GM12801 (cell line): ENCODE results near the gene CMTM6.

ENCODE experiments used
- TF ChIP-seq, protein P1 (sequence below): IDR thresholded peaks from one replicate; pipeline ENCODE4 v1.5.1; 2011; ENCODE audit warnings: control low read depth; ENCODE audit not compliant: insufficient read length; ENCODE audit errors: extremely low read depth

Gene CMTM6

GRCh38 chr3:32540899-32541298 lies 38.2 kb upstream of the CMTM6 start:
- TF ChIP-seq, protein P1, sequence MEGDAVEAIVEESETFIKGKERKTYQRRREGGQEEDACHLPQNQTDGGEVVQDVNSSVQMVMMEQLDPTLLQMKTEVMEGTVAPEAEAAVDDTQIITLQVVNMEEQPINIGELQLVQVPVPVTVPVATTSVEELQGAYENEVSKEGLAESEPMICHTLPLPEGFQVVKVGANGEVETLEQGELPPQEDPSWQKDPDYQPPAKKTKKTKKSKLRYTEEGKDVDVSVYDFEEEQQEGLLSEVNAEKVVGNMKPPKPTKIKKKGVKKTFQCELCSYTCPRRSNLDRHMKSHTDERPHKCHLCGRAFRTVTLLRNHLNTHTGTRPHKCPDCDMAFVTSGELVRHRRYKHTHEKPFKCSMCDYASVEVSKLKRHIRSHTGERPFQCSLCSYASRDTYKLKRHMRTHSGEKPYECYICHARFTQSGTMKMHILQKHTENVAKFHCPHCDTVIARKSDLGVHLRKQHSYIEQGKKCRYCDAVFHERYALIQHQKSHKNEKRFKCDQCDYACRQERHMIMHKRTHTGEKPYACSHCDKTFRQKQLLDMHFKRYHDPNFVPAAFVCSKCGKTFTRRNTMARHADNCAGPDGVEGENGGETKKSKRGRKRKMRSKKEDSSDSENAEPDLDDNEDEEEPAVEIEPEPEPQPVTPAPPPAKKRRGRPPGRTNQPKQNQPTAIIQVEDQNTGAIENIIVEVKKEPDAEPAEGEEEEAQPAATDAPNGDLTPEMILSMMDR, result no peak

DNA sequence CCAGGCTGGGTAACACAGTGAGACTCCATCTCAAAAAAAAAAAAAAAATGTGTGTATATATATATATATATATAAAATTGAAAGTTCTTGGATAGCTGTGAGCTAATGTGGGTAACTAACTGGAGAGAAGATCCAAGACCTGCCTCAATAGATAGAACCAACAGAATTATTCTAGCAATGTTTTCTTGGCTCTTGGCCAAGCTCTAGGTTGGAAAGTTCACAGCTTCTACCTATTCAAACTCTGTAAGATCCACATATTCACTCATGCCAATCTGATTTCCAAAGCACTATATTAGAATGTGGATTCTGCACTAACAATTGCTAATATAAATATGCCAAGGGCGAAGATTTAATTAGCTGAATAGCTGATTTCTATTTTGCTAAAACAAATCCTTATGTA lies 29.8 kb upstream of the CMTM6 start:
- TF ChIP-seq, protein P1, result no peak

DNA sequence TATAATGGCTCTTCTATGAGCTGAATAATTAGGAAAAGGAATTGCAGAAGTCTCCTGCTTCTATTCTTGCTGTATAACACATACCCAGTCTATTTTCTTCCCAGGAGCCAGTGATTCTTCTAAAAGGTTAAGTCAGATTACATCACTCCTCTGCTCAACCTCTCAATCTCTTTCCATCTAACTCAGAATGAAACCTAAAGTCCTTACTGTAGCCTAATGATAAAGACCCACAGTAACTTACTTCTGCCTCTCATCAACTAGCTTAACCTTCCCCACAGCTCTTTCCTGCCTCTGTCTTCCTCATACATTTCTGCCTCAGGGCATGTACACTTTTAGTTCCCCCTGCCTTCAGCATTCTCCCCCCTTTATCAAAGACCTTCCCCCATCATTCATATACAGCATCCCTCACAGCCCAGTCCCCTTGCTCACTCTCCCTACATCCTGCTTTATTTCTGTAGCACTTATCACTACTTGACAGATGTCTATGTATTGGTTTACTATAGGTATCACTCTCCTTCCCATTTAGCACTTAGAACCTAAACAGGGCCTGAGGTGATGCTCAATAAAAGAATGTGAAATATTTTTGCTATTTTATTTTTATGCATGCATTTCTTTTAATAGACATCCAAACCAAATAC lies 28.5 kb upstream of the CMTM6 start:
- TF ChIP-seq, protein P1, result no peak

DNA sequence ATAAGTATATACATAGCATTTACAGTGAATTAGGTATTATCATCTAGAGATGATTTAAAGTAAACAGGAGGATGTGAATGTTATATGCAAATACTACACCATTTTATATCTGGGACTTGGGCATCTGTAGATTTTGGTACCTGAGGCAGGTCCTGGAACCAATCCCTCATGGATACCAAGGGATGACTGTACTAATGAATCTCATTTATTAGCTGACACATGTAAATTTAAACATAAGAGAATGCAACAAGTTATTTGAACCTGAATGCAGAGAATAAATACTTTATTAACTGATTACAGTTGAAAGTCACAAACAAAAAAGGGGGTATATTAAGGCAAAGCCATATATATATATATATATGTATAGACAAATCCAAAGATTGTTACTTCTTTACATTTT lies 23.1 kb upstream of the CMTM6 start:
- TF ChIP-seq, protein P1, result no peak

GRCh38 chr3:32522682-32523081 lies 20.0 kb upstream of the CMTM6 start:
- TF ChIP-seq, protein P1, result no peak

DNA sequence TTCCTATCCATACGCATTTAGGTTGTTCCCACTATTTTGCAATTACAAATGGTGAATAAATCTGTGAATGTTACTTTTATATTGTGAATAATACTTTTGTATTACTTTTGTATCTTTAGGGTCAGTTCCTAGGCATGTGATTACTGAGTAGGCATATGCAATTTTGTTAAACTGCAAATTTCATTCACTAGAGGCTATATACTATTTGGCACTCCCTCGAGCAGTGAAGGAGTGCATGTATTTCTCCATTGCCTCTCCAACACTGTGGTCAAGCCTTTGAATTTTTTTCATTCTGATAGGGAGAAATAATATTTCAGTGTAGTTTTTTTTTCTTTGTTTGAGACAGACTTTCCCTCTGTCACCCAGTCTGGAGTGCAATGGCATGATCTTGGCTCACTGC lies 8.4 kb upstream of the CMTM6 start:
- TF ChIP-seq, protein P1, result no peak

DNA sequence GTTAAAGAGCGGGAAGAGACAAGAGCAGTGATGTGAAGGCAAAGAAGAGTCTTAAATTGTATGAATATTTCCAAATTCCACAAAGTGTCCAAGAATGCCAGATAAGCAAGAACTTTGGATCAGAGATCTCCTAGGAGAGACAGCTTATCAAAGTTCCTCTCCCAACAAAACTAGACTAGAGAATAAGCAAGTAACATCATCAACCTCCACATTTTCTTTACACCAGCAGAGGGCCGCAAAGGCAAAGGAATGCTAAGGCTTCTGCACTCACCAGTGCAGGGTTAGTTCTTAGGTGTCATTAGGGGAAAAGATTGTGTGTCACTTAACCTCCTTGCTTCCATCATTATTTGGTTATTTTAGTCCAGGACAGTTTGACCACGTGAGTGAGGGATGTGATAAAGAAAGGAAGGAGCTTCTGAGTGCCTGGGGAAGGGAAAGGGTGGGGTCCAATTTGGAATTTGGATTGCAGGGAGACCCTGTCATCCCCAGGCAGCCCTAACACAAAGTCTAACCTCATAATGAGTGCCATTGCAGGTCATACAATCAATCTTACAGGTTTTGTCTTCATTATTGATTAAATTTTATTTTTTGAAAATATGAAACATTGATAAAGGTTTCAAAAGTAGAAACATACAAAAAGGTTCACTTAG lies 7.5 kb upstream of the CMTM6 start:
- TF ChIP-seq, protein P1, result no peak
